Esophagus squamous epithelium (tissue), 5 donors: ENCODE results near the gene ZSCAN5B. TPM values are rescaled to one million over a fixed set of nuclear protein-coding genes. Genes with fewer than 3 reads are reported as not detected.

Experiments
- DNase-seq: peaks from one replicate; lab custom pipeline; 2025; lab: John Stamatoyannopoulos, UW
- H3K27ac ChIP-seq, 4 donors: fragments of 200-600 bp; sonication (generic); one replicate each; pipeline ENCODE4 v1.5.1; 2016 to 2019; ENCODE audit warnings: mild to moderate bottlenecking in 1 of 4
- H3K27me3 ChIP-seq, 4 donors: fragments of 200-600 bp; sonication (generic); 1 replicate in 3 of 4; 2 replicates in 1 of 4; pipeline versions ENCODE4 v1.5.1 to v1.6.0; 2017 to 2021; ENCODE audit warnings: antibody characterized with exemption in 1 of 4
- H3K36me3 ChIP-seq, 3 donors: fragments of 200-600 bp; sonication (generic); one replicate each; pipeline ENCODE4 v1.5.1; 2016 to 2019
- H3K4me1 ChIP-seq, 3 donors: fragments of 200-600 bp; sonication (generic); one replicate each; pipeline ENCODE4 v1.5.1; 2017 to 2019
- H3K4me3 ChIP-seq, 4 donors: fragments of 200-600 bp; sonication (generic); 1 replicate in 3 of 4; 2 replicates in 1 of 4; pipeline ENCODE4 v1.5.1; 2016 to 2019; ENCODE audit warnings: mild to moderate bottlenecking in 2 of 4, moderate library complexity in 1 of 4
- H3K9me3 ChIP-seq, 3 donors: fragments of 200-600 bp; sonication (generic); one replicate each; pipeline ENCODE4 v1.5.1; 2016 to 2019
- CTCF ChIP-seq, 6 experiments: fragments of 450-650 bp in 4 of 6; fragments of 200-600 bp in 2 of 6; sonication (generic) in 2 of 6; IDR thresholded peaks; one replicate each; pipeline ENCODE4 v1.5.1; 2016 to 2019; ENCODE audit warnings: antibody characterized with exemption in 6 of 6, mild to moderate bottlenecking in 4 of 6, moderate library complexity in 4 of 6
- POLR2A ChIP-seq, 4 donors: fragments of 450-650 bp; IDR thresholded peaks; one replicate each; pipeline ENCODE4 v1.6.1; 2017; ENCODE audit warnings: antibody characterized with exemption in 4 of 4, mild to moderate bottlenecking in 4 of 4, moderate library complexity in 3 of 4
- WGBS, 2 donors: methylation state at CpG; one replicate each; pipeline ENCODE4 v1.1.5; 2018; 5-methylcytosine and 5-hydroxymethylcytosine counted together
- intact Hi-C: fragments of 100-400 bp; cut with DNase I; formaldehyde crosslinking; loops from one replicate; pipeline ENCODE4 v1.15.0; 2022
- total RNA-seq, 4 donors: library from RNA; depleted of rRNA; stranded (reverse); fragments of >200 nt; gene quantifications; one replicate each; pipeline ENCODE4 v1.1.0, GENCODE V29; 2016
- donor health status: DM: yes; HTN: yes; CAD: no.

ZSCAN5B gene
- total RNA-seq, 4 donors from 2014 or later: not detected

- no peaks in the 10 kb centered on the region for H3K36me3 ChIP-seq
- WGBS, 2 donors: 44 to 54% methylated on average over 11 of the region's 11 CpGs
- no peaks in the 10 kb centered on the region for H3K9me3 ChIP-seq
Measured at GRCh38 chr19:56174550-56174949, 23.0 kb downstream of the ZSCAN5B start.

GRCh38 chr19:56174086-56174485, 23.5 kb downstream of the ZSCAN5B start:
- Histone ChIP-seq H3K4me3 (no peak overlapping the region), H3K27me3 (peaks cover 0 to 46% (median 0%) of the 10 kb centered on the region in 4 donors), H3K4me1 (peaks cover 0 to 19% (median 0%) of the 10 kb centered on the region in 3 donors), H3K9me3 (no peaks in the 10 kb centered on the region), H3K27ac (no peak overlapping the region), H3K36me3 (no peaks in the 10 kb centered on the region)
- intact Hi-C loops: loop anchor here (5.0 kb wide), 1 partner anchor 97 kb away; no protein-coding TSS in a partner anchor
- DNase-seq: no peak
- no peak for TF ChIP-seq CTCF (IDR thresholded peaks at IDR 0.05)
- no peak for TF ChIP-seq POLR2A (IDR thresholded peaks at IDR 0.05)
- WGBS, 2 donors: 17 to 24% methylated on average over 9 of the region's 9 CpGs

More at GRCh38 chr19:56174550-56174949, 23.0 kb downstream of the ZSCAN5B start:
- no peak for TF ChIP-seq CTCF (IDR thresholded peaks at IDR 0.05)
- TF ChIP-seq POLR2A (IDR thresholded peaks at IDR 0.05): no peak
- Histone ChIP-seq H3K4me1 (peaks cover 0 to 19% (median 0%) of the 10 kb centered on the region in 3 donors), H3K4me3 (no peak overlapping the region), H3K27me3 (peaks cover 0 to 46% (median 0%) of the 10 kb centered on the region in 4 donors), H3K27ac (no peak overlapping the region)
- DNase-seq: no peak
- intact Hi-C loops: loop anchor here (5.0 kb wide), 1 partner anchor 97 kb away; no protein-coding TSS in a partner anchor

GRCh38 chr19:56170261-56170660, 27.3 kb downstream of the ZSCAN5B start:
- intact Hi-C loops: loop anchor here (5.0 kb wide), 1 partner anchor 93 kb away; no protein-coding TSS in a partner anchor
- Histone ChIP-seq H3K36me3 (no peaks in the 10 kb centered on the region), H3K4me3 (no peak overlapping the region), H3K9me3 (no peaks in the 10 kb centered on the region), H3K4me1 (peaks cover 0 to 19% (median 0%) of the 10 kb centered on the region in 3 donors), H3K27me3 (peaks cover 0 to 24% (median 0%) of the 10 kb centered on the region in 4 donors), H3K27ac (no peak overlapping the region)
- no peak for TF ChIP-seq POLR2A (IDR thresholded peaks at IDR 0.05)
- no peak for TF ChIP-seq CTCF (IDR thresholded peaks at IDR 0.05)
- WGBS, 2 donors: 40% methylated on average over 13 to 14 of the region's 14 CpGs
- DNase-seq: no peak

- Histone ChIP-seq H3K36me3 (no peaks in the 10 kb centered on the region), H3K9me3 (no peaks in the 10 kb centered on the region), H3K4me3 (no peak overlapping the region), H3K27ac (no peak overlapping the region), H3K4me1 (peaks cover 0 to 19% (median 0%) of the 10 kb centered on the region in 3 donors), H3K27me3 (no peaks in the 10 kb centered on the region)
- no peak for DNase-seq
- 39 to 49% methylated on average over 7 of the region's 7 CpGs for WGBS, 2 donors
- TF ChIP-seq CTCF (IDR thresholded peaks at IDR 0.05): no peak
- TF ChIP-seq POLR2A (IDR thresholded peaks at IDR 0.05): no peak
- intact Hi-C loops: no loop called here
Measured at GRCh38 chr19:56167064-56167578, 30.5 kb downstream of the ZSCAN5B start.

GRCh38 chr19:56163097-56163496, 34.5 kb downstream of the ZSCAN5B start:
- intact Hi-C loops: no loop called here
- no peak for TF ChIP-seq POLR2A (IDR thresholded peaks at IDR 0.05)
- TF ChIP-seq CTCF (IDR thresholded peaks at IDR 0.05): no peak
- no peak for DNase-seq
- Histone ChIP-seq H3K36me3 (peaks cover 5 to 34% (median 15%) of the 10 kb centered on the region in 3 donors), H3K4me1 (no peaks in the 10 kb centered on the region), H3K27ac (no peak overlapping the region), H3K9me3 (no peaks in the 10 kb centered on the region), H3K27me3 (no peaks in the 10 kb centered on the region), H3K4me3 (no peak overlapping the region)
- WGBS, 2 donors: 90% methylated on average over 8 to 13 of the region's 13 CpGs
